HEK293T (cell line): Measurements from ENCODE around the gene OSTC.

ENCODE experiments used
- CTCF ChIA-PET: fragments of 350-600 bp; formaldehyde crosslinking; extraction: SDS; loops from one replicate; lab custom pipeline; 2021; ENCODE audit warnings: antibody characterized with exemption, inconsistent platforms; lab: Yijun Ruan, JAX
- POLR2A ChIA-PET: fragments of 350-600 bp; formaldehyde crosslinking; extraction: SDS; loops from one replicate; lab custom pipeline; 2020; ENCODE audit warnings: antibody characterized with exemption, inconsistent platforms; lab: Yijun Ruan, JAX
- DNase-seq: peaks from one replicate; pipeline ENCODE4 v3.0.0; 2012; ENCODE audit warnings: mixed read lengths; ENCODE audit errors: extremely low spot score
- ARNT ChIP-seq: fragments of 450-650 bp; IDR thresholded peaks from 2 replicates; pipeline ENCODE4 v1.6.1; 2017; ENCODE audit warnings: mild to moderate bottlenecking
- BHLHE40 ChIP-seq: fragments of 450-650 bp; IDR thresholded peaks from 2 replicates; pipeline ENCODE4 v1.6.1; 2016; ENCODE audit warnings: mild to moderate bottlenecking, moderate library complexity, borderline replicate concordance
- CTBP1 ChIP-seq: fragments of 450-650 bp; IDR thresholded peaks from 2 replicates; pipeline ENCODE4 v1.6.1; 2016; ENCODE audit warnings: borderline replicate concordance
- ELF4 ChIP-seq: fragments of 450-650 bp; IDR thresholded peaks from 2 replicates; pipeline ENCODE4 v1.6.1; 2017; ENCODE audit warnings: antibody characterized with exemption
- FOXA1 ChIP-seq: fragments of 450-650 bp; IDR thresholded peaks from 2 replicates; pipeline ENCODE4 v1.6.1; 2016; ENCODE audit warnings: mild to moderate bottlenecking
- FOXK2 ChIP-seq: fragments of 450-650 bp; IDR thresholded peaks from 2 replicates; pipeline ENCODE4 v1.6.1; 2016; ENCODE audit warnings: mild to moderate bottlenecking
- FOXM1 ChIP-seq: fragments of 450-650 bp; IDR thresholded peaks from 2 replicates; pipeline ENCODE4 v1.6.1; 2017; ENCODE audit warnings: mild to moderate bottlenecking, borderline replicate concordance
- HDGF ChIP-seq: fragments of 450-650 bp; IDR thresholded peaks from 2 replicates; pipeline ENCODE4 v1.6.1; 2017; ENCODE audit warnings: antibody characterized with exemption, borderline replicate concordance
- L3MBTL2 ChIP-seq: fragments of 450-650 bp; conservative IDR thresholded peaks from 2 replicates; pipeline ENCODE4 v1.6.1; 2016; ENCODE audit warnings: mild to moderate bottlenecking
- LEF1 ChIP-seq: fragments of 450-650 bp; IDR thresholded peaks from 2 replicates; pipeline ENCODE4 v1.6.1; 2017; ENCODE audit warnings: mild to moderate bottlenecking, borderline replicate concordance
- NFRKB ChIP-seq: fragments of 450-650 bp; IDR thresholded peaks from 2 replicates; pipeline ENCODE4 v1.6.1; 2016; ENCODE audit warnings: mild to moderate bottlenecking, moderate library complexity
- PKNOX1 ChIP-seq: fragments of 450-650 bp; IDR thresholded peaks from 2 replicates; pipeline ENCODE4 v1.6.1; 2016
- SP1 ChIP-seq: fragments of 450-650 bp; IDR thresholded peaks from 2 replicates; pipeline ENCODE4 v1.6.1; 2017
- SUZ12 ChIP-seq: fragments of 450-650 bp; IDR thresholded peaks from 2 replicates; pipeline ENCODE4 v1.6.1; 2016; ENCODE audit warnings: mild to moderate bottlenecking
- TARDBP ChIP-seq: fragments of 450-650 bp; IDR thresholded peaks from 2 replicates; pipeline ENCODE4 v1.6.1; 2016
- ZNF384 ChIP-seq: fragments of 450-650 bp; IDR thresholded peaks from 2 replicates; pipeline ENCODE4 v1.6.1; 2016

OSTC gene

DNA sequence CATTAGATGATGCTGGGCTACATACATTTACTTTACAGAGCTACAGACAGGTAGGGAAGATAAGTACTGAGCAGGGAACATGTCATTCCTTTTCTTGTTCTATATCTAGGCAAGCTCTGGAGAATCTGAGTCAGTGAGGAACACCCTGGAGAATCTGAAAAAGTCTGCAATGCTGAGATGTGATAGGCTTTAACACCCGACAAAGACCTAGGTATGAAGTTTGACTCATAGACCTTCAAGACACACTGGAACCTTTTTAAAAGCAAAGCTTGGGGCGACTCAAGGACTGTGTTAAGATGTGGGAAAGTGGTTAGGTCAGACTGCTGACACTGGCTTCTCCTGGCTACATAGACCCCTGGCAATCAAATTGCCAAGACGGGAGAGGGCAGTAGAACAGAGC lies 42.8 kb downstream of the OSTC start:
- POLR2A ChIA-PET, result no interaction called here
- CTCF ChIA-PET, result no interaction called here

GRCh38 chr4:108693819-108694218 lies 43.4 kb downstream of the OSTC start:
- no peak for TF ChIP-seq TARDBP
- TF ChIP-seq HDGF, result no peak
- no peak for TF ChIP-seq CTBP1
- TF ChIP-seq SUZ12, result no peak
- TF ChIP-seq ARNT, result no peak
- TF ChIP-seq PKNOX1, result no peak
- TF ChIP-seq NFRKB, result no peak
- TF ChIP-seq ZNF384, result no peak
- no peak for TF ChIP-seq L3MBTL2
- no peak for TF ChIP-seq LEF1
- no peak for DNase-seq
- POLR2A ChIA-PET, result no interaction called here
- CTCF ChIA-PET, result no interaction called here

More for the DNA sequence above, 42.8 kb downstream of the OSTC start:
- DNase-seq, result no peak
- no peak for TF ChIP-seq BHLHE40
- no peak for TF ChIP-seq SUZ12

- ChIA-PET POLR2A (no interaction called here), CTCF (no interaction called here)
- no peak for TF ChIP-seq ARNT
- no peak for TF ChIP-seq PKNOX1
- TF ChIP-seq LEF1, result no peak
- no peak for TF ChIP-seq SP1
- no peak for TF ChIP-seq FOXK2
- no peak for TF ChIP-seq SUZ12
- TF ChIP-seq L3MBTL2, result no peak
- TF ChIP-seq HDGF, result no peak
- DNase-seq, result no peak
Observed at GRCh38 chr4:108694423-108694822, 44.0 kb downstream of the OSTC start.

- DNase-seq, result no peak
- ChIA-PET CTCF (no interaction called here), POLR2A (no interaction called here)
- TF ChIP-seq TARDBP (no peak), PKNOX1 (no peak), FOXM1 (no peak), L3MBTL2 (no peak), HDGF (no peak)
Observed at GRCh38 chr4:108695062-108695461, 44.7 kb downstream of the OSTC start.

- TF ChIP-seq NFRKB (no peak), ZNF384 (no peak), TARDBP (no peak), BHLHE40 (no peak), LEF1 (no peak), FOXA1 (no peak), SUZ12 (no peak), PKNOX1 (no peak), HDGF (no peak), L3MBTL2 (no peak), CTBP1 (no peak), FOXK2 (no peak), SP1 (no peak), FOXM1 (no peak), ELF4 (no peak), ARNT (no peak)
- ChIA-PET POLR2A (no interaction called here), CTCF (interaction anchor here (0.5 kb wide), 1 partner anchor 123 kb away, joined by 3 read pairs; no protein-coding TSS in a partner anchor)
- DNase-seq, result no peak
Observed at GRCh38 chr4:108696160-108696559, 45.8 kb downstream of the OSTC start.

DNA sequence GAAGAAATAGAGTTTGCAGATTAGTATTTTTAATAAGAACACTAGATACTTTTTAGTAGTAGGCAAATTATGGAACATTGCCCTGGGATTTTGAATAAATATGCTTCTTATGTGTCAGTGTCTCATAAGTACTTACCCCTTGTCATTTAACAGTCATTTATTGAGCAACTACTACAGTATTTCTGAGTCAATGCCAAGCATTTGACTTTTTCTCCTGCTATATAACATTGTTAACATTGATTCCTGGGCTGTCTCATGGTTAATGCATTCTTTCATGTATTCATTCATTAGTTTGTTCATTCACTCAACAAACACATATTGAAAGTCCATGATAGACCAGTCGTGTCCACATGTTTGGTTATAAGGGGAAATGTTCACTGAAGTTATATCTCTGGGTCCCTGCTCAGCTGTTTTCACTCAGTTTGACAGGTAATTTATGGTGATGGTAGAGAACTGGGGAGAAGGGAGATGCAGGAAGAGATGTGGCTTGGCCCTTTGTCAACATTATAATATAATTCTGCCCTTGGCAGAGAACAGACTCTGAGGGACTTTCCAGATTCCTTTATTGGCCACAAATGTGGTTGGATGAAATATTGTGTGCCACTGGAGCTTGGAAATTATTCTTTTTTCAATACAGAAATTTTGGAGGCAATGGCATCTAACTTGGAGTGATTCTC lies 49.8 kb downstream of the OSTC start:
- CTCF ChIA-PET, result no interaction called here

GRCh38 chr4:108702960-108703359 lies 52.6 kb downstream of the OSTC start:
- no peak for DNase-seq
- TF ChIP-seq SUZ12, result no peak
- TF ChIP-seq TARDBP, result no peak
- no peak for TF ChIP-seq ARNT
- TF ChIP-seq ELF4, result no peak
- TF ChIP-seq FOXA1, result no peak
- TF ChIP-seq L3MBTL2, result no peak
- no peak for TF ChIP-seq LEF1
- no peak for TF ChIP-seq CTBP1
- CTCF ChIA-PET, result no interaction called here
- POLR2A ChIA-PET, result no interaction called here

More for the DNA sequence above, 49.8 kb downstream of the OSTC start:
- no peak for TF ChIP-seq SP1
- POLR2A ChIA-PET, result no interaction called here
- no peak for DNase-seq

- POLR2A ChIA-PET, result no interaction called here
Observed at GRCh38 chr4:108703370-108703769, 53.0 kb downstream of the OSTC start.

More at GRCh38 chr4:108703370-108703769, 53.0 kb downstream of the OSTC start:
- CTCF ChIA-PET, result no interaction called here
- TF ChIP-seq ZNF384, result no peak
- no peak for TF ChIP-seq ARNT
- no peak for TF ChIP-seq SUZ12
- no peak for TF ChIP-seq FOXM1
- TF ChIP-seq ELF4, result no peak
- no peak for TF ChIP-seq TARDBP
- TF ChIP-seq FOXA1, result no peak
- no peak for TF ChIP-seq HDGF
- TF ChIP-seq L3MBTL2, result no peak
- no peak for TF ChIP-seq PKNOX1
- TF ChIP-seq LEF1, result no peak
- no peak for TF ChIP-seq SP1
- TF ChIP-seq BHLHE40, result no peak
- TF ChIP-seq FOXK2, result no peak
- no peak for TF ChIP-seq CTBP1
- no peak for TF ChIP-seq NFRKB
- DNase-seq, result no peak
